ENCODE data around the gene PCGF5. TPM values are rescaled to one million over a fixed set of nuclear protein-coding genes. Genes with fewer than 3 reads are reported as not detected.
"Not testable (repeated sequence)": the region's sequence is repeated elsewhere in the genome, so short reads cannot be mapped to it uniquely, and the experiment has no call there.

The PCGF5 gene
- total and polyA plus RNA-seq, 10 of the 15 experiments (the other 5 are each of a cell fraction or from before 2014, with no cell fraction given): 33.2 to 79.7 (median 50.7) TPM

GRCh38 chr10:91257310-91257709, 36.8 kb downstream of the PCGF5 start (continued):
- no peak for TF ChIP-seq USF2 (IDR thresholded peaks at IDR 0.05; ENCODE audit: borderline replicate concordance, low read depth, low read length)
- TF ChIP-seq ZBTB4 (CRISPR knock-in tag; IDR thresholded peaks at IDR 0.05): no peak
- TF ChIP-seq WRNIP1 (IDR thresholded peaks at IDR 0.05; ENCODE audit: borderline replicate concordance, low read depth, low read length): no peak
- no peak for TF ChIP-seq CUX1 (IDR thresholded peaks at IDR 0.05; ENCODE audit: insufficient replicate concordance, low read depth, low read length)
- no peak for TF ChIP-seq SPI1 (IDR thresholded peaks at IDR 0.05; ENCODE audit: borderline replicate concordance, insufficient read depth, low read depth, low read length)
- TF ChIP-seq ZNF384 (IDR thresholded peaks at IDR 0.05; ENCODE audit: borderline replicate concordance, low read depth, low read length): no peak
- TF ChIP-seq POLR2AphosphoS2 (IDR thresholded peaks at IDR 0.05; ENCODE audit: low read depth, low read length): no peak
- TF ChIP-seq ZBTB11 (CRISPR knock-in tag; IDR thresholded peaks at IDR 0.05): no peak

- H3K9me3 ChIP-seq (replicated peaks; ENCODE audit: control insufficient read depth, insufficient read depth, low read length); intact Hi-C loops (cut with micrococcal nuclease; ENCODE audit: unreplicated experiment); DNase-seq (ENCODE audit: low read depth, low spot score); H3K9ac ChIP-seq (ENCODE audit: control insufficient read depth, insufficient read depth, low read length); POLR2A ChIA-PET; H3K4me3 ChIP-seq; H3K4me1 ChIP-seq (ENCODE audit: control insufficient read depth, insufficient read depth, low read length); H4K20me1 ChIP-seq (ENCODE audit: control insufficient read depth, insufficient read depth); BruUV-seq (replicated peaks); H3K27ac ChIP-seq (ENCODE audit: control insufficient read depth, insufficient read depth); H3K36me3 ChIP-seq (ENCODE audit: control insufficient read depth in 2 of 2, insufficient read depth in 2 of 2, low read length in 1 of 2); H3K27me3 ChIP-seq (replicated peaks in 1 of 2; ENCODE audit: control insufficient read depth in 2 of 2, insufficient read depth in 2 of 2, low read length in 1 of 2); H2AFZ ChIP-seq (ENCODE audit: control insufficient read depth, low read depth, low read length); in situ Hi-C loops (cut with MboI); H3K79me2 ChIP-seq (ENCODE audit: control insufficient read depth, insufficient read depth, low read length); ATAC-seq; H3K4me2 ChIP-seq (ENCODE audit: control insufficient read depth, insufficient read depth); FAIRE-seq: not testable (repeated sequence)
- 92% methylated on average over 2 of the region's 3 CpGs for WGBS (ENCODE audit: insufficient coverage, insufficient replicate concordance, low lambda C conversion rate, missing lambda C conversion rate)
- RAD21 ChIA-PET (ENCODE audit: unreplicated experiment): interaction anchor here (1.9 kb wide), 1 partner anchor 9 kb away, joined by 15 read pairs; no protein-coding TSS in a partner anchor
- CTCF ChIA-PET: interaction anchor here (1.3 to 2.5 kb wide), 5 partner anchors 10 to 349 kb away, joined by 3 to 9 read pairs (median 7); no protein-coding TSS in a partner anchor
- SMC1A ChIA-PET (ENCODE audit: uncharacterized antibody, unreplicated experiment): interaction anchor here (1.0 to 1.9 kb wide), 4 partner anchors 9 to 260 kb away, joined by 3 to 25 read pairs (median 8); no protein-coding TSS in a partner anchor
Observed at GRCh38 chr10:91260417-91260816, 40.0 kb downstream of the PCGF5 start.

Data from GM12878 (cell line).